ENCODE results near the gene XPO6.
"Not testable (repeated sequence)": the region's sequence is repeated elsewhere in the genome, so short reads cannot be mapped to it uniquely, and the experiment has no call there.

Gene XPO6

DNA sequence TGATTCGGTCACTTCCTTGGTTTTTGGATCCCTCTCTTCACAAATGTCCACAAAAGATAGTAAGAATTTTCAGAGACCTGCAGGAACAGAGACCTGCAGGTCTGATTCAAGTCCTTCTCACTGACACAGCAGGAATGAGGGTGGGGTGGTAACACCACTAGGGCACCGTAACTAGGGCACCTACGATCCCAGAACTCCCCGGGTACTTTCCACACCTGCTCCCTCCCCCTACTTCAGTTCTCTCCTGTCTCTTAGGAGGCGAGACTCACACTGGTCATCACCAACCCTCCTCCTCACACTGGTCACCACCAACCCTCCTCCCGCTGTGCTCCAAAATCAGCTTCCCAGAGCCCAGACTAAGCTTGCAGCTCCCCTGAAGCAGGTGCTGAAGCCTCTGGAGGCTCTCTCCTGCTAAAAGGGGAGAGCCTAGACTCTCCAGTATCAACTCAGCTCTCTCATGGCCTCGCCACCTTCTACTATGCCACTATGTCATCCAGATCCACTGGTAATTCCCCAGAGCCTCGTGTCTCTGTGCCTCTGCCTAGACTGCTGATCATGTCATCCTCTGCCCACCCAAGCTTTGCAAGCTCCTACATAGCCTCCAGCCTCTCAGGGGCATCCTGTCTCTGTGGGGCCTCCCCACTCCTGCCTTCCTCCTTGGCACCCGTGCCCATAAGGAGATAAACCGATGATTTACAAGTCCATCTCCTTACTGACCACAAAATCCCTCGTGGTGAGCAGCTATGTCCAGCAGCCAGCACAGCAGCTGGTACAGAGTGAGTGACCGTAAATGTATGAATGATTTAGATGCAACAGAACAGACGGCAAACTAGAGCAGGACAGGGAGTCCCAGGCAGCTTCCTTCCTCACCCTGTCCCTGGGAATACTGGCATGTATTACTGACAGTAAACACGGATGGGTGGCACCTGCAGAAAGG lies 84.8 kb downstream of the XPO6 start:
- DNase-seq (ENCODE audit: insufficient read length, low spot score) (no peak), FAIRE-seq (no peak)

GRCh38 chr16:28125592-28125991 lies 86.2 kb downstream of the XPO6 start:
- DNase-seq (ENCODE audit: insufficient read length, low spot score) (no peak), FAIRE-seq (no peak)
- TF ChIP-seq, protein P1, sequence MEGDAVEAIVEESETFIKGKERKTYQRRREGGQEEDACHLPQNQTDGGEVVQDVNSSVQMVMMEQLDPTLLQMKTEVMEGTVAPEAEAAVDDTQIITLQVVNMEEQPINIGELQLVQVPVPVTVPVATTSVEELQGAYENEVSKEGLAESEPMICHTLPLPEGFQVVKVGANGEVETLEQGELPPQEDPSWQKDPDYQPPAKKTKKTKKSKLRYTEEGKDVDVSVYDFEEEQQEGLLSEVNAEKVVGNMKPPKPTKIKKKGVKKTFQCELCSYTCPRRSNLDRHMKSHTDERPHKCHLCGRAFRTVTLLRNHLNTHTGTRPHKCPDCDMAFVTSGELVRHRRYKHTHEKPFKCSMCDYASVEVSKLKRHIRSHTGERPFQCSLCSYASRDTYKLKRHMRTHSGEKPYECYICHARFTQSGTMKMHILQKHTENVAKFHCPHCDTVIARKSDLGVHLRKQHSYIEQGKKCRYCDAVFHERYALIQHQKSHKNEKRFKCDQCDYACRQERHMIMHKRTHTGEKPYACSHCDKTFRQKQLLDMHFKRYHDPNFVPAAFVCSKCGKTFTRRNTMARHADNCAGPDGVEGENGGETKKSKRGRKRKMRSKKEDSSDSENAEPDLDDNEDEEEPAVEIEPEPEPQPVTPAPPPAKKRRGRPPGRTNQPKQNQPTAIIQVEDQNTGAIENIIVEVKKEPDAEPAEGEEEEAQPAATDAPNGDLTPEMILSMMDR (IDR thresholded peaks at IDR 0.05; ENCODE audit: insufficient read depth, missing control alignments): no peak

More for the DNA sequence above, 84.8 kb downstream of the XPO6 start:
- TF ChIP-seq, protein P1 (IDR thresholded peaks at IDR 0.05; ENCODE audit: insufficient read depth, missing control alignments): no peak

DNA sequence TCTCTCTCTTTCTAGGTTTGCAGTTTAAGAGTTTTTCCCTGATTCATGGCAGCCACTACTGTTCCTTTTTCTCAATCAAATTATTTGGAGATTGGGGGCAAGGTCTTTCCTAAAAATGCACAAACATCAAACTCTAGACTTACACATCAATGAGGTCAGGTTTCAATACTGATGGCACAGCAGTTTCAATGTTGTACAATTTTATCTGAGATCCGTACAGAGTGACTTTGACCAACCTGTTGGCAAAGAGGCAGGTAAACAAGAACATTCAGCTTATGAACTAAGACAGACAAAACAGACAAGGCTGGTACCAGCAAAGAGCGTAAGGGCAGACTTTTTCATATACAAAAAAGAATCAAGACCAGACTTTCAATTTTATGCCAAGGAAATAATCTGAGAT lies 90.2 kb downstream of the XPO6 start:
- FAIRE-seq (no peak), DNase-seq (ENCODE audit: insufficient read length, low spot score) (no peak)
- TF ChIP-seq, protein P1 (IDR thresholded peaks at IDR 0.05; ENCODE audit: insufficient read depth, missing control alignments): no peak

DNA sequence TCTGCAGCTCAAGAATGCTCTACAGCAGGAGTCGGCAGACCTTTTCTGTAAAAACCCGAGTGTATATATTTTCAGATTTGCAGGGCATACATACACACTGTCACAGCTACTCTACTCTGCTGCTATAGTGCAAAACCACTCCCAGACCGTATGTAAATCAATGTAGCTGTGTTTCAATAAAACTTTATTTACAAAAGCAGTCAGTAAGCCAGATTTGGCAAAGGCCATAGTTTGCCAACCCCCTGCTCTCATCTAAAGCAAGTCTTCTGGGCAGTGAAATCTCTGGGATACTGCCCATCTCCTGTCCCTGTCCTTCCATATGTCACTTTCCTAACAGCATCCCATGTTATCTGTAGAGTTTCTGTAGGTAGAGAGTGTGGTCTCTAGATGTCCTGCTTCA lies 91.0 kb downstream of the XPO6 start:
- DNase-seq (ENCODE audit: insufficient read length, low spot score) (no peak), FAIRE-seq (no peak)
- TF ChIP-seq, protein P1 (IDR thresholded peaks at IDR 0.05; ENCODE audit: insufficient read depth, missing control alignments): no peak

DNA sequence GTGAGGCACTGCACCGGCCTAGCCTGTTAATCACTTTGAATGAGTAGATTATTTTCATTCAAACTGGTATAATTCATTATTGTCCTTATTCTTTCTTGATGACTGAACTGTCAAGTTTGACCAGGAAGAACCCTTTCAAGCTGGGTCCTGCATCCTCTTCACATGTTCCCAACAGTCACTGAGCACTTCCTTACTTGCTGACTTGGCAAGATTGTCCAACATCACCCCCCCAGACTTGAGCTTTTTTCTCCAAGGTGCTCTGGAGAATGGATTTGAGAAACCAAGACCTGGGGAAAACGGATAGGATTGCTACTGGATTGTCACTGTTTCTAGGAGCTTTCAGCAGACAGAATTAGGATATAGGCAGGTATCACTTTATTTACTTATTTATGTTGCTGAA lies 93.1 kb downstream of the XPO6 start:
- DNase-seq (ENCODE audit: insufficient read length, low spot score) (no peak), FAIRE-seq (no peak)
- TF ChIP-seq, protein P1 (IDR thresholded peaks at IDR 0.05; ENCODE audit: insufficient read depth, missing control alignments): no peak

GRCh38 chr16:28117168-28117565 lies 94.6 kb downstream of the XPO6 start:
- DNase-seq (ENCODE audit: insufficient read length, low spot score): no peak
- TF ChIP-seq, protein P1 (IDR thresholded peaks at IDR 0.05; ENCODE audit: insufficient read depth, missing control alignments): no peak
- FAIRE-seq: no peak

DNA sequence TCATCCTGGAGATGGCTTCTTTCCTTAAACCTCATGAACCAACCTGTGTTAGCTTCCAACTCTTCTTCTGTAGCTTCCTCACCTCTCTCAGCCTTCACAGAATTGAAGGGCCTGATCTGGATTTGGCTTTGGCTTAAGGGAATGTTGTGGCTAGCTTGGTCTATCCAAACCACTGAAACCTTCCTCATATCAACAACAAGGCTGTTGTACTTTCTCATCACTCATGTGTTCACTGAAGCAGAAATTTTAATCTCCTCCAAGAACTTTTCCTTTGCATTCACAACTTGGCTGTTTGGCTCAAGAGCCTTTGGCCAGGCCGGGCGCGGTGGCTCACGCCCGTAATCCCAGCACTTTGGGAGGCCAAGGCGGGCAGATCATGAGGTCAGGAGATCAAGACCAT lies 95.9 kb downstream of the XPO6 start:
- not testable (repeated sequence) for FAIRE-seq; DNase-seq (ENCODE audit: insufficient read length, low spot score)
